DMS114 treated with DMSO at 0.1 percent for 48 hours (cell line): ENCODE results near the gene AMFR.

Source experiments
- DNase-seq: peaks from one replicate; lab custom pipeline; 2025; ENCODE audit not compliant: unreplicated experiment; lab: John Stamatoyannopoulos, UW

The AMFR gene

GRCh38 chr16:56336071-56336688, 89.2 kb downstream of the AMFR start:
- DNase-seq = no peak

DNA sequence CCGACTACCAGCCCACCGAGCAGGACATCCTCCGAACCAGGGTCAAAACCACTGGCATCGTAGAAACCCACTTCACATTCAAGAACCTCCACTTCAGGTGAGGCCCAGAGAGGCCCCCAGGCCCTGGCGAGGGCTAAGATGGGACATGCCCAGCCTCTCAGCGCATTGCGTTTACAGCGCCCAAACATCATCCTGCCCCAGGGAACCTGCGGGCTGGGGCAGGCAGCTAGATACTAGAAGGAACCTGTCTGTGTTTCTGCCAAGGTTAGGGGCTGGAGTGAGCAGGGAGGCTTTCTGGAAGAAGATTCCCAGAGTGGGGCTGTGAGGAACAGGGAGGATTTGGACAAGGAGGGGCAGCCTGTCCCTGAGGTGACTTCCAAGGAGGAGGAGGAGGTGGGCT, 90.6 kb downstream of the AMFR start:
- no peak for DNase-seq

- DNase-seq = peak; percentile 10
Observed at GRCh38 chr16:56332464-56333079, 92.8 kb downstream of the AMFR start.

GRCh38 chr16:56331915-56332314, 93.4 kb downstream of the AMFR start:
- no peak for DNase-seq

GRCh38 chr16:56331399-56331798, 93.9 kb downstream of the AMFR start:
- DNase-seq = no peak

DNA sequence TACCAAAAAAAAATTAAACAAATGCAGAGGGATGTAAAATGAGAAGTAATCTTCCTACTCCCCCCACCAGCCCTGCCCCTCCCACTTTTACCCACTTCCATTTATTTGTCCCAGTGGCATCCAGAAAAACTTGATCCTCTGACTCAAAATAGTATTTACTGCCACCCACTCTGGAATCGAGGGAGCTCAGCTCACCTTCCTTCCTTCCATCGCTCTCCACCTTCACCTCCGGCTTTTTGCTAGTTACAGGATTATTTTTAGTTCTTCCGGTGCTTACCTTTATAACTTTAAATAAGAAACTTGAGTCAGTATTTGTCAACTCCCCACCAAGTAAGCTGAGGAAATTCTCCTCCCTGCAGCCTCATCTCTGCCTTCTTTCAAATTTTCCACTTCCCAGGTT, 94.9 kb downstream of the AMFR start:
- no peak for DNase-seq

GRCh38 chr16:56329887-56330286, 95.5 kb downstream of the AMFR start:
- no peak for DNase-seq

DNA sequence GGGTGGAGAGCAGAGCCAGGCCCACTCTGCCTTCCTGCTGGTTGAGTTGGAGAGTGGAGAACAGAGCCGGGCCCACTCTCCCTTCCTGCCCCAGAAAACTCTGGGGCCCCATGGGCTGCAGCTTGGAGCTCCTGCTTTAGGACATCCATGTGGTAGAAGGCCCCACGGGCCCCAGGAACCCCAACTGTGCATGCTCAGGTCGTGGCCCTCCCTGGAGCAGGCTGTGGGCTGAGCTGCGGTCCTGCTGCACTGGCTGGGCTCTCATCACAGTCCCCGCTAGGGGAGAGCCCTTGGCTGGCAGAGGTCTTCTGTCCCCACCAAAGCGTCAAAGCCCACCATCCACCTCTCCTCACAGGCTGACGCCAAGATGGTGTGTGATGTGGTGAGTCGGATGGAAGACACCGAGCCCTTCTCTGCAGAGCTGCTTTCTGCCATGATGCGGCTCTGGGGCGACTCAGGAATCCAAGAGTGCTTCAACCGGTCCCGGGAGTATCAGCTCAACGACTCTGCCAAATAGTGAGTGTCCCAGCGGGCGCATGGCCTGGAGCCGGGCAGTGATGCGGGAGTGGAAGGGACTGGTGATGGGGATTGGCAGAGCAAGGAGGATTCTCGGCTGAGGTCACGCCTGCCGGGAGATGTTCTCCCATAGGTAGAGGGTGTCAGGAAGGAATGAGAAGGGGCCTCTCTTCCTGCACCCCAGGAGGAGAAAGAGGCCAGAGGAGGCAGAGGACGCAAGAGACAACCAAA, 96.9 kb downstream of the AMFR start:
- no peak for DNase-seq

- DNase-seq = no peak
Observed at GRCh38 chr16:56327929-56328258, 97.5 kb downstream of the AMFR start.

DNA sequence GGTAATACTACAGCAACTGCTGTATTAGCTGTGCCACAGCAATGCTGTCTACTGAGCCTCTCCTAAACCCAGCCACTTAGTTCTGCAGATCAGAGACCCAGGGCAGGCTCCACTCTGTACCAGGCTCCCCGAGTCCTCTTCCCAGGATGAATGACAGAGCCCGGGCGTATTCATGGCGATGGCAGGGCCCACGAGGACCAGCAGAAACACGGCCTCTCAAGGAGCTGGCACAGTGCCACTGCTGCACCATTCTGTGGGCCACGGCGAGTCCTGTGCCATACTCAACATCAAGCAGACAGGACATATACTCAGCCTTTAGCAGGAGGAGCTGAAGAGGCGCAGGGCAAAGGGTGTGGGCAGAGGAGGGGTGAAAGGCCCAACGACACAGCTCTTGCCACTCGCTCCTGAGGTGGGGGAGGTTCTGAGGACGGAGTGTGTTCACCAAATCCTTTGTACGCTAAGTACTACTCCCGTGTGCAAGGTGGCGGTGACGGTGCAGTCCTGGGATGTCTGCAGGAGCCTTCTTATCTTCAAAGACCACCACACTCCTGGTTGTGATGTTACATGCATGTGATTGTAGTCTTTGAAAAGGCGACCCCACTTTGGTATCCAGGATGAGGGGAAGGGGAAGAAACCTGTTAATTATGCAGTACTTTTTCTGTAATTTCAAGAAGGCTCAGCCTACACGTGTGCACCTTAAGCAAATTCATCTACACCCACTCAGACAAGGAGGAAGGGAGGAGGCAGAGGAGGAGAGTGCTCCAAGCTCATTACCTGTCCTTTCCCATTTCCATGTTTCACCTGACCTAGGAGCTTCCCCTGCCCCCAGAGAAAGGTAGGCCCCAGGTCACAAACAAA, 98.0 kb downstream of the AMFR start:
- DNase-seq = no peak

DNA sequence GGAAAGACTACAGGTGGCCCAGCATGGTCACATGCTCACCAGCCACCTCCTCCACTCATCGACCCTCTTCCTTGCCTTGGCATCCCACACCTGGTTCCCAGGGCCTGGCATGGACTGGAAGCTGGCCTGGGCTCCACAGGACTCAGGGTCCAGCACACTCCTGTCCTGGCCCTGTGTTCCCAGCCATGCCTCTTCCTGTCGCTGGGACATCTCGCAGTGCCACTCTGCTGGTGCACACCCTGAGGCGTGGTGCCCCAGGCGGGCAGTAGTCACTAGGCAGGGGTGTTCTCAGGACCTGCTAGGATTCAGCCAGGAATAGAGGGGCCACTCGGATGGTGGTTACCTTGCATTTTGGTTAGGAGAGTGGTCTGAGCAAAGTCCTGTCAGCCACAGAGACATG, 99.4 kb downstream of the AMFR start:
- no peak for DNase-seq

DNA sequence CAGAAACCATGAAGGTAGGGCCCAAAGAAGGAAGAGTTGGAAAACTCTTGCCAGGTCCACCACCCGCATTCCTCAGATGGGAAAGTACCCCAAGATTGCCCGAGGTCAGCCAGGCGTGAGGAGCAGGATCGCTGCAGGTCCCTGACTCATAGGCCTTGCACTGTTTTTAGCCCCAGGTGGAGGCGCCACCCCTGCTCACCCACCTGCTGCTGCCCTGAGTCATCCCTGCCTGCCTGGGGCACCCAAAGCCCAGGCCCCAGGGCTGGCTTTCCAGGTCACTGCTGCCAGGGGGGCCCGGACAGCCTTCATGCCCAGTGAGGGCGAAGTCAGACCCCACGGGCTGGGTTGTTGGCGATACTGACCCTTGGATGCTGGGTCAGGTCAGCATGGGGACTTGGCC, 100.9 kb downstream of the AMFR start:
- no peak for DNase-seq

DNA sequence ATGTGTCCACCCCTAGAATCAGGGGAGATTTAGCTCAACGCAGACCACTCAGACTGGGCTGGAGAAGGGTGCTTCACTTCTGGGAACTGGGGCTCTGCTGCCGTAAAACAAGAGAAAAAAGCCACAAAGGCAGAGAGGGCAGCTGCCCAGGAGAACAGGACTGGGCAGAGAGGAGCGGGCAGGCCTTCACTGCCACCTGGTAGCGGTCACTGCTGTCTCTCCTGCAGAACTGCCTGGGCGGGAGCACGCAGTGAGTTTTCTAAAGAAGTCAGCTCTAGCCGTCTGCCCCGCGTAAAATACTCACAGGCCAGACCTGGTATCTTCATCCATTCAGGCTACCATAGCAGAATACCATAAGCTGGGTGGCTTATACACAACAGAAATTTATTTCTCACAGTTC, 103.8 kb downstream of the AMFR start:
- DNase-seq = no peak

DNA sequence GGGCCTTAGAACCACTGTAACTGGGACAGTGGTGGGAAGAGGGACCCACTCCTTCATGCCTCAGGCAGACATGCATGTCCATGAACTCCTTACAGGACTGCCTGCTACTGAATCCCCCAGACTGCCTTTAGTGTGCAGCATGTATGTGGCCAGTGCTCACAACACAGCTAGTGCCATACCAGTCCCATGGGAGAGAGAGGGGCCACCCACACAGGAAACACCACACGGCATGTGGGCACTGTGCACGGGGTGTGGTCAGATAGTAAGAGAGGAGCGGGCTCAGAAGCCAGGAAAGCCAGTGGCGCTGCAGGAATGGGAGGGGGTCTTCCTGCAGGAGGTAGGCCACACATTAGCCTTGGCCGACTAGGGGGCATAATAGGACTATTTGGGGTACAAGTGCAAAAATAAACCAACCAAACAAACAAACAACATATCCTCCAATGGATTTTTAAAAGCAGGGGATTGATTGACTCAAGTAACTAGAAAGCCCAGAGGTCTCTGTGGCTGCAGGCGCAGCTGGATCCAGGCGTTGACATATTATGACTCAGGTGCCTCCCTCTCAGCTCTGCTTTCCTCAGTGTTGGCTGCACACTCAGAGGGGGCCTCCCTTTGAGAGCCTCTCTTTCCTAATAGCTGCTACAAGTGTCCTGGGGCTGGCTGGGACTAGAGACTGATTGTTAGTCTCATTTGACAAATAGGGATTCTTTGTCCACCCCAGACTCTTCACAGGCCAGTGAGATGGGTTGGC, 104.4 kb downstream of the AMFR start:
- no peak for DNase-seq

DNA sequence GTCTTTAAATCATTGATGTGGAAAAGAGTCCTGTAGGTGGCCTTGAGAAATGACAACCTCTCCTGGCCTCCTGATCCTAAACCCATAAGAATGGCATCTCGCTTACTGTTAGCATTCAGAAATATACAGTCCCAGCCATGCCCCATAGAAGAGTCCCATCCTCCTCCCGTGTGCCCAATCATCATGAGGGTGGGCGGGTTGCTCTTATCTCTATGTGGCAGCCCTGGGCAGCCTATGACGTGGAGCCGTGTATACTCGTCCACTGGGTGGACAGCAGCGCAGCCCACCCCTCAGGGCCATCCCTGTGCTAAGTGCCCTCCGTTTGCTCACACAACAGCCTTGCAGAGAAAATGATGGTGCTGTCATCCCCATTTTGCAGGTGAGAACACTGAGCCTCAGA, 105.3 kb downstream of the AMFR start:
- DNase-seq = no peak

DNA sequence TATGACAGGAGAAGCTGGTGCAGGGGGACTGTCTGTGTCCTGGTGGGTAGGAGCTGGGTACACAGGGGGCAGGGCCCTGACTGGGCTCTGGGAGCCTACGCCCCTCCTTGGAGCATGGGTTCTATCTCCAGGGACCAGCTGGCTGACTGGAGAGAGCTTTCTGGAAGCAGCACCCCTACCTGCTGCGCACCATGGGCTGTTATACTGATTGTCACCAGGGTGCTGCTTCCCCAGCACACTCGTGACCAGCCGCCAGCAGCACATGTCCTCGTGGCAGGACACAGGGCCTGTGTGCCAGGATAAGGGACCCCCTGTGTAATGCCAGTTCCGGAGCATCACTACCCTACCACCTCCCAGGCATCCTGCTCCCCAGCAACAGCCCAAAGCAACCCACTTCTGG, 106.0 kb downstream of the AMFR start:
- DNase-seq = no peak

DNA sequence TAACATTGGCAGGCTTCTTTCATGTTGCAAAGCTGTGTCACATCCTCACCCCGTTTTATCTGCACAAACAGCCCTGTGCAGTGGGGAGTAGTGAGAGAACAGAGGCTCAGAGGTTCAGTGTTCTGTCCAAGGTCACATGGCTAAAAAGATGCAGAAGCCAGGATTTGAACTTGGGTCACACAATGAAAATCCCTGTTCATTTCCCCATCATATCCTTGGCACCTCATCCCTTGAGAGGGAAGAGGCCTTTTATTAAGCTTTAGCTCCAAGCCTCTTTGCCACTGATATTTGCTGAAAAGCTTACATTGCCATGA, 106.6 kb downstream of the AMFR start:
- DNase-seq = no peak

DNA sequence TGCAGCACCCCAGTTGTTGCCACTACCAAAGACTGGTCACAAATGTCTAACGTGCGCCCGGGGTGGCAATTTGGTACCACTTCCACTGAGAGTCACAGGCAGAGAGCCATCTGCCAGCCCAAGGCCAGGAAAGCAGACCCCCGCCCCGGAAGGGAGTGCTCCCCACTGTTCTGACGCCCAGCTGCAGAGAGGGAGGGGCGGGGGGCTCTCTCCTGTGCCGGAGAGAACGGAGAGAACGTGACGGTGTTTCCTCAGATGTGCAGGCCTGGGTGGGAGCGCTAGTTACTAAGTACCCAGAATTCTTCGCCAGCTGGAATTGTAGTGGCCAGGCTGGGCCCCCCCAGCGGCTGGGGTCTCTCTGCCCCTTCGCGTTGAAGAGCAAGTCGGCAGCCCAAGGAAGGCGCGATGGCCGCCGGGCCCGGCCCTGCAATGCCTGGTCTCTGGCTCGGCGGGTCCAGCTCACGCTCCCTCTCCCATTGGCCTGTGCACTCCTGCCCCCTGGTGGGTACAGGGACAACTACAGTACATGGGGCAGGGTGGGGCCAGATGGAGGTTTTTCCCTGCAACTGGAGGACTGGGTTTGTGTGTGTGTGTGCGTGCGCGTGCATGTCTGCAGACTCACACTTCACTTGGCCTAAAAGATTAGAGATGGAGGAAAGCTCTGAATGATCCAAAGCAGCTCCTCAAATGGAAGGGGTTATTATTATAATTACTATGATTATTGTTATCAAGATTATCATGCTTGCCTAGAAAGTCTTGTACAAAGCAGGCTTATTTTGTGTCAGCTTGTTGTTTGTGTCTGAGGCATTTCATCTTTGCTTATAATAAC, 107.1 kb downstream of the AMFR start:
- DNase-seq = peak; percentile 67

DNA sequence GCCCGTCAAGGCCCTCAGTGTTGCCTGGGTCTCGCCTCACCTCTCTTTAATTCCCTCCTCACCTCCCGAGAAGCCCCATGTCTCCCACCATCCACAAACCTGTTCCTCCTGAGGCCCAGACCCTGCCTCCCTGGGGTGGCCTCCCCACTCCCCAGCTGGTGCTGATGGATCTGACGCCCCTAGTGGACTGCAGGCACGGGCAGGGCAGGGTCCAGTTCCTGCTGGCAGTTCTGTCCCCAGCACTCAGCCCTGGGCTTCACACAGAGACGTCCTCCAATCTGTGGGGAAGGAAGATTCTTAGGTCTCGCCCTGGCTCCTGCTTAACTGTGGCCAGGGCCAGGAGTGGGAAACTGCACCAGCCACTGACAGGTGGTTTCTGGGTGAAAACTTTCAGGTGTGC, 108.8 kb downstream of the AMFR start:
- DNase-seq = no peak

DNA sequence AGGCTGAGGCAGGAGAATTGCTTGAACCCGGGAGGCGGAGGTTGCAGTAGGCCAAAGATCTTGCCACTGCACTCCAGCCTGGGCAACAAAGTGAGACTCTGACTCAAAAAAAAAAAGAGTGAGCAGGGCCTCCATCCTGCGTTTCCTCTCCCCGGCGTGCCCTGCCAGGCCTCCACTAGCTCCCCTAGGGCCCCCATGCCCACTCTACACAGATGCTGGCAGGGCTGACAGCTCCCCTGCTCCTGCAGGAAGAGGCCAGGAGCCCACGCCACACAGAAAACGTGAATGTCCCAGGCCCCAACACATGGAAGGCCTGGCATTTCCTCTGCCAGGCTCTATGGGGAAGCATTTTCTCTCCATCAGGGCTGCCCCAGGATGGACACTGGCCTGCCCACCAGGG, 109.4 kb downstream of the AMFR start:
- no peak for DNase-seq
